Natural killer cell treated with Interleukin-12 subunit alpha and Interleukin-12 subunit beta and Interleukin-15 and Interleukin-18, amount 100 ng/mL, for 72 hours (primary cell): ENCODE results near the gene QDPR. TPM values are rescaled to one million over a fixed set of nuclear protein-coding genes. Genes with fewer than 3 reads are reported as not detected.

Experiments used
- ATAC-seq, 2 donors: fragments of 150-1000 bp; cut with Tn5 transposase in 1 of 2; sonication (Bioruptor Pico), chemical (Tn5 transposase) in 1 of 2; 2 replicates each; pipeline ENCODE4 v1.10.0; 2021
- DNase-seq: peaks from one replicate; pipeline ENCODE4 v3.0.0; 2022; ENCODE audit warnings: low spot score
- H3K27ac Mint-ChIP-seq, 2 donors: 1 replicate in 1 of 2; 2 replicates in 1 of 2; pipeline ENCODE4 v1.8.0; 2022; ENCODE audit warnings: mixed read lengths in 2 of 2, mild to moderate bottlenecking in 1 of 2, moderate library complexity in 1 of 2
- H3K27me3 Mint-ChIP-seq, 2 donors: 1 replicate in 1 of 2; 2 replicates in 1 of 2; pipeline ENCODE4 v1.8.0; 2022; ENCODE audit warnings: mixed read lengths in 2 of 2
- H3K36me3 Mint-ChIP-seq: one replicate; pipeline ENCODE4 v1.8.0; 2022; ENCODE audit warnings: mixed read lengths
- H3K4me1 Mint-ChIP-seq, 2 donors: 1 replicate in 1 of 2; 2 replicates in 1 of 2; pipeline ENCODE4 v1.8.0; 2022; ENCODE audit warnings: low read depth in 2 of 2, mixed read lengths in 2 of 2, mild to moderate bottlenecking in 1 of 2
- H3K4me3 Mint-ChIP-seq: one replicate; pipeline ENCODE4 v1.8.0; 2022; ENCODE audit warnings: mixed read lengths
- H3K9me3 Mint-ChIP-seq: 2 replicates; pipeline ENCODE4 v1.8.0; 2022; ENCODE audit warnings: mixed read lengths
- total RNA-seq, 2 donors: library from RNA; stranded (reverse); gene quantifications; one replicate each; pipeline ENCODE4 v1.2.3, GENCODE V29; 2022

Gene QDPR
- total RNA-seq, 2 donors from 2014 or later = 21.8 to 28.2 TPM

GRCh38 chr4:17492876-17493275, 19.0 kb downstream of the QDPR start:
- Mint-ChIP-seq H3K4me1 (peaks cover 0 to 4% of the 10 kb centered on the region in 2 donors), H3K27ac (no peak overlapping the region), H3K36me3 (no peaks in the 10 kb centered on the region), H3K27me3 (no peaks in the 10 kb centered on the region), H3K9me3 (no peaks in the 10 kb centered on the region), H3K4me3 (no peak overlapping the region)
- DNase-seq (no peak), ATAC-seq (no peak)

GRCh38 chr4:17492058-17492741, 19.7 kb downstream of the QDPR start:
- H3K4me3 Mint-ChIP-seq = no peak overlapping the region
- H3K36me3 Mint-ChIP-seq = no peaks in the 10 kb centered on the region
- no peaks in the 10 kb centered on the region for H3K27me3 Mint-ChIP-seq
- H3K27ac Mint-ChIP-seq = no peak overlapping the region
- no peak for DNase-seq
- no peaks in the 10 kb centered on the region for H3K9me3 Mint-ChIP-seq
- peaks cover 0 to 4% of the 10 kb centered on the region in 2 donors for H3K4me1 Mint-ChIP-seq
- no peak for ATAC-seq

- Mint-ChIP-seq H3K36me3 (peaks cover 5% of the 10 kb centered on the region), H3K4me3 (no peak overlapping the region), H3K9me3 (no peaks in the 10 kb centered on the region), H3K27me3 (no peaks in the 10 kb centered on the region), H3K4me1 (peaks cover 0 to 4% of the 10 kb centered on the region in 2 donors), H3K27ac (no peak overlapping the region)
- no peak for DNase-seq
- no peak for ATAC-seq
Measured at GRCh38 chr4:17491196-17491595, 20.7 kb downstream of the QDPR start.

- Mint-ChIP-seq H3K4me1 (peaks cover 0 to 4% of the 10 kb centered on the region in 2 donors), H3K9me3 (no peaks in the 10 kb centered on the region), H3K4me3 (no peak overlapping the region), H3K36me3 (peaks cover 6% of the 10 kb centered on the region), H3K27me3 (no peaks in the 10 kb centered on the region), H3K27ac (no peak overlapping the region)
- DNase-seq (no peak), ATAC-seq (no peak)
Measured at GRCh38 chr4:17490575-17491059, 21.3 kb downstream of the QDPR start.

GRCh38 chr4:17489721-17490120, 22.2 kb downstream of the QDPR start:
- DNase-seq = no peak
- no peak overlapping the region for H3K4me3 Mint-ChIP-seq
- no peak overlapping the region for H3K27ac Mint-ChIP-seq
- H3K36me3 Mint-ChIP-seq = peaks cover 10% of the 10 kb centered on the region
- no peaks in the 10 kb centered on the region for H3K27me3 Mint-ChIP-seq
- H3K4me1 Mint-ChIP-seq = peaks cover 0 to 4% of the 10 kb centered on the region in 2 donors
- ATAC-seq = no peak
- H3K9me3 Mint-ChIP-seq = no peaks in the 10 kb centered on the region

GRCh38 chr4:17489123-17489522, 22.8 kb downstream of the QDPR start:
- no peak overlapping the region for H3K4me3 Mint-ChIP-seq
- no peak for DNase-seq
- H3K9me3 Mint-ChIP-seq = no peaks in the 10 kb centered on the region
- ATAC-seq = no peak
- no peaks in the 10 kb centered on the region for H3K27me3 Mint-ChIP-seq
- H3K36me3 Mint-ChIP-seq = peaks cover 10% of the 10 kb centered on the region
- H3K4me1 Mint-ChIP-seq = no peaks in the 10 kb centered on the region
- no peak overlapping the region for H3K27ac Mint-ChIP-seq

GRCh38 chr4:17482716-17483115, 29.2 kb downstream of the QDPR start:
- H3K4me1 Mint-ChIP-seq = no peaks in the 10 kb centered on the region
- ATAC-seq = no peak
- no peak overlapping the region for H3K4me3 Mint-ChIP-seq
- no peaks in the 10 kb centered on the region for H3K27me3 Mint-ChIP-seq
- peaks cover 10% of the 10 kb centered on the region for H3K36me3 Mint-ChIP-seq
- DNase-seq = no peak
- H3K27ac Mint-ChIP-seq = no peak overlapping the region
- no peaks in the 10 kb centered on the region for H3K9me3 Mint-ChIP-seq

- DNase-seq = no peak
- Mint-ChIP-seq H3K27ac (no peak overlapping the region), H3K36me3 (peaks cover 4% of the 10 kb centered on the region), H3K4me1 (peaks cover 0 to 4% of the 10 kb centered on the region in 2 donors), H3K4me3 (no peak overlapping the region), H3K9me3 (no peaks in the 10 kb centered on the region), H3K27me3 (no peaks in the 10 kb centered on the region)
- no peak for ATAC-seq
Measured at GRCh38 chr4:17480955-17481354, 30.9 kb downstream of the QDPR start.

GRCh38 chr4:17480210-17480927, 31.5 kb downstream of the QDPR start:
- DNase-seq (no peak), ATAC-seq (no peak)
- Mint-ChIP-seq H3K4me1 (peaks cover 0 to 4% of the 10 kb centered on the region in 2 donors), H3K36me3 (peaks cover 4% of the 10 kb centered on the region), H3K27ac (no peak overlapping the region), H3K9me3 (no peaks in the 10 kb centered on the region), H3K27me3 (no peaks in the 10 kb centered on the region), H3K4me3 (no peak overlapping the region)

GRCh38 chr4:17477774-17478472, 34.0 kb downstream of the QDPR start:
- no peaks in the 10 kb centered on the region for H3K36me3 Mint-ChIP-seq
- no peak overlapping the region for H3K4me3 Mint-ChIP-seq
- no peaks in the 10 kb centered on the region for H3K27me3 Mint-ChIP-seq
- H3K4me1 Mint-ChIP-seq = peaks cover 0 to 4% of the 10 kb centered on the region in 2 donors
- no peaks in the 10 kb centered on the region for H3K9me3 Mint-ChIP-seq
- no peak overlapping the region for H3K27ac Mint-ChIP-seq
- ATAC-seq (no peak), DNase-seq (no peak)

- no peak for ATAC-seq
- H3K4me3 Mint-ChIP-seq = no peak overlapping the region
- H3K9me3 Mint-ChIP-seq = no peaks in the 10 kb centered on the region
- no peaks in the 10 kb centered on the region for H3K27me3 Mint-ChIP-seq
- peaks cover 0 to 4% of the 10 kb centered on the region in 2 donors for H3K4me1 Mint-ChIP-seq
- no peak overlapping the region for H3K27ac Mint-ChIP-seq
- no peak for DNase-seq
- H3K36me3 Mint-ChIP-seq = no peaks in the 10 kb centered on the region
Measured at GRCh38 chr4:17476853-17477252, 35.0 kb downstream of the QDPR start.

- H3K4me1 Mint-ChIP-seq = peaks cover 0 to 4% of the 10 kb centered on the region in 2 donors
- ATAC-seq = no peak
- H3K4me3 Mint-ChIP-seq = no peak overlapping the region
- H3K9me3 Mint-ChIP-seq = no peaks in the 10 kb centered on the region
- H3K27ac Mint-ChIP-seq = no peak overlapping the region
- H3K36me3 Mint-ChIP-seq = no peaks in the 10 kb centered on the region
- H3K27me3 Mint-ChIP-seq = no peaks in the 10 kb centered on the region
- DNase-seq = no peak
Measured at GRCh38 chr4:17475481-17475880, 36.4 kb downstream of the QDPR start.

- Mint-ChIP-seq H3K27me3 (no peaks in the 10 kb centered on the region), H3K9me3 (no peaks in the 10 kb centered on the region), H3K27ac (no peak overlapping the region), H3K4me3 (no peak overlapping the region), H3K4me1 (no peaks in the 10 kb centered on the region), H3K36me3 (no peaks in the 10 kb centered on the region)
- DNase-seq (no peak), ATAC-seq (no peak)
Measured at GRCh38 chr4:17469931-17470674, 41.8 kb downstream of the QDPR start.
